Thyroid gland (tissue), 4 donors: Measurements from ENCODE around the gene ADAM11.

Source experiments
- CTCF ChIP-seq, 6 experiments: fragments of 200-600 bp in 3 of 6; fragments of 450-650 bp in 3 of 6; sonication (generic) in 3 of 6; IDR thresholded peaks; one replicate each; pipeline ENCODE4 v1.5.1; 2016 to 2019; ENCODE audit warnings: antibody characterized with exemption in 6 of 6, mild to moderate bottlenecking in 2 of 6, inconsistent platforms in 1 of 6, moderate library complexity in 1 of 6
- POLR2A ChIP-seq, 2 donors: fragments of 450-650 bp; IDR thresholded peaks; one replicate each; pipeline ENCODE4 v1.6.1; 2017; ENCODE audit warnings: antibody characterized with exemption in 2 of 2, mild to moderate bottlenecking in 2 of 2, moderate library complexity in 1 of 2

GRCh38 chr17:44828919-44829522, 70.2 kb downstream of the ADAM11 start:
- TF ChIP-seq POLR2A (IDR thresholded peaks at IDR 0.05), result no peak
- no peak for TF ChIP-seq CTCF (IDR thresholded peaks at IDR 0.05)
